ENCODE data around the gene DOK3.

The DOK3 gene

DNA sequence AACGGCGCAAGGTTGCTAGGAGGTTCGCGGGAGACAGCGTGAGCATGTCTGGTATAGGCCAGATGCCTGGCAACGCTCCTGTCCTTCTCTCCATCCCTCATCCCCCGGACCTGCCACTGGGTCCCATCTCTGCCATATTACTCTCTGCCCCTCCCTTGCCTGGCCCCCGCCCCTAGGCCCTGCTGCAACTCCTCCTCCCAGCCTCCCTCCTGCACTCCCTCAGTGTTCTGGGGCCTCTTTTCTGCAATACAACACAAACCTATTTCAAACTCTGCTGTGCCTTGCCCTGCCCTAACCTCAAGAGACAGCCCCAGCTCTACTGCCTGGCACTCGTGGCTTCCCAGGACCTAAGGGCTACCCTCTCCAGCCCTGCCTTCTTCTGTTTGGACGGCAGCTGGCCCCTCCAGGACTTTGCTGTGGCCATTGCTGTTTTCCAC lies 27.2 kb downstream of the DOK3 start:
- no peak for DNase-seq (ENCODE audit: low spot score)

DNA sequence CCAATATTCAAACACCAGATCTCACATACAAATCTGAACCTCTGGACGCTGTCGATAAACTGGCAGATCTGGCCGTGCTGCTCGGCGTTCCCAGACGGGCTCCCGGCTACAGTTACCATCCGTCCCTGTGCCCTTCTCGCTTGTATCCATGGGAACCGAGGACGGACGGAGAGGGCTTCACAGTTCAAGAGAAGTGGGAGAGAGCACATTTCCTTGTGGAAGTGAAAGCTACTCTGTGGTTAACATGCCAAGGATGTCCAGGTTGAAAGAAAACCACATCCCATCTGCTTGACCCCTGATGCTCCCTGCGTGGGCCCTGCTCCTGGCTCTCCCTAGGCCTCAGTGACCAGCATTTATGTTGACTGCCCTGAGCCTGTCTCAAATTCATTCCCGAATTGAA lies 29.9 kb downstream of the DOK3 start:
- DNase-seq (ENCODE audit: low spot score) = no peak

DNA sequence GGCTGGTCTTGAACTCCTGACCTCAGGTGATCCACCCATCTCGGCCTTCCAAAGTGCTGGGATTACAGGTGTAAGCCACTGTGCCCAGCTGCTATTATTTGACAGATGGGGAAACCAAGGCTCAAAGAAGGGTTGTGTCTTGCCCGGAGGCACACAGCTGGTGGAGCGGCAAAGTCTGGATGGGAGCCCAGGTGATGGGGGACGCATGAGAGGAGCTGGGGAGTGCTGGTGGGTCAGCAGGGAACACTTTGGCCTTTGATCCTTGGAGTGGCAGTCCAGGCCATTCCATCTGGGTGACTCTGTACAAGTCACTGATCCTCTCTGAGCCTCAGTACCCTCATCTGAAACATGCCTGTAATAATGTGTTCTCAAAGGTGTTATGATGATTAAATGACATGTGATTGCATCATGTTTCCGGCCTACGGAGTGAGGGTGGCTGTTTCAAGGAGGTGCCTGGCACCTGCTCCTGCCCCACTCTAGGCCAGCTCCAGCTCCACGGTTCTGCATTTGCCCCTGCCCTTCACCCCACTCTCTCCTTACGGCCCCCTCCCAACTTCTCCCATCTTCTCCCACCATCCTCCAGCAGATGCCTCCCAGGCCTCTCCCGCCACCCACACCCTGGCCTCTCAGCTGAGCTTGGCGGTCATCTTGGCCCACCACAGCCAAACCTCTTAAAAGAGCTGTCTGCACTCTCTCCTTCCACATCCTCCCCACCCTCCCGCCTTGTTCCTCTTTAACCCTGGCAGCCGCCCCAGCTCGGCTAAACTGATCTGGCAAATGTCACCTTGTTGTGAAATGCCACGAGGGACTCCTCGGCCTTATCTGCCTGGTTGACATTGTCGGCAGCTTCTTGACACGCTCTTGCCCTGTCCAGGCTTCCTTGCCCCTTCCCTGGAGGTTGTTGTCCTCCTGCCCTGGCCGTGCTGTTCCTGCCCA lies 30.6 kb downstream of the DOK3 start:
- peak; percentile 59 for DNase-seq (ENCODE audit: low spot score)

DNA sequence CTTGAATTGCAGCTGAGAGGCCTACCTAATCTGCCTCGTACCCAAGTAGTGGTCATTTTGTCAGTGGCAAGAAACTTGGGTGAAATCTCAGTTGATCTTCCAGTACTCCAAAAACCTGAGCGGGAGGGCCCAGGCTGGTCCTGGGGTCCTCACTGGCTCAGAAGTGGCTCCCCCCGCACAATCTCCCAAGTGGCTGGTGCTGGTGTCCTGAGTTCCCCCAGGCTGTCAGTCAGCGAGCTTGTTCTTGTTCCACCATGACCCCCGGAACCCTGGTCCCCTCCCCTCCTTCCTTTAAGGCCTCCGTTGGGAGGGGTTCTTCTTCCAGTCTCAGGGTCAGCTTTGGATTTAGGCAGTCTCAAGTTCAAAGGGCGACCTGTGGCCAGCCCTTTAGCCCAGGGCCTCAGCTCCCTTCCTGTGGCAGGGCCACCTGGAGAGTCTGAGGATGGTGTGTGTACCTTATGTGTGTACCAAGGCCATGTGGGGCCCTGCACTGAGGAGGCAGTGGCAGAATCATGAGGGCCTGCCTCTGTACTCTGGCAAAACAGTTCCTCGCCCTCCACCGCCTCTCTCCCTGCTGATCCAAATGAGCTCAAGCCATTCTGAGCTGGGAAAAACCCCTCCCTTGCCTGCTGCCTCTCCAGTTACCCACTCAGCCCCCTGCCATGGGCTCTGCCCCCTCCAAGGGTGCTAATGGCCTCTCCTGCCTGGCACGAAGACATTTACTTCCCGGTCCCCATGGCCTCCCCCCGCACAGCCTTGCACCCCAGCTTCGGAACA lies 31.7 kb downstream of the DOK3 start:
- no peak for DNase-seq (ENCODE audit: low spot score)

DNA sequence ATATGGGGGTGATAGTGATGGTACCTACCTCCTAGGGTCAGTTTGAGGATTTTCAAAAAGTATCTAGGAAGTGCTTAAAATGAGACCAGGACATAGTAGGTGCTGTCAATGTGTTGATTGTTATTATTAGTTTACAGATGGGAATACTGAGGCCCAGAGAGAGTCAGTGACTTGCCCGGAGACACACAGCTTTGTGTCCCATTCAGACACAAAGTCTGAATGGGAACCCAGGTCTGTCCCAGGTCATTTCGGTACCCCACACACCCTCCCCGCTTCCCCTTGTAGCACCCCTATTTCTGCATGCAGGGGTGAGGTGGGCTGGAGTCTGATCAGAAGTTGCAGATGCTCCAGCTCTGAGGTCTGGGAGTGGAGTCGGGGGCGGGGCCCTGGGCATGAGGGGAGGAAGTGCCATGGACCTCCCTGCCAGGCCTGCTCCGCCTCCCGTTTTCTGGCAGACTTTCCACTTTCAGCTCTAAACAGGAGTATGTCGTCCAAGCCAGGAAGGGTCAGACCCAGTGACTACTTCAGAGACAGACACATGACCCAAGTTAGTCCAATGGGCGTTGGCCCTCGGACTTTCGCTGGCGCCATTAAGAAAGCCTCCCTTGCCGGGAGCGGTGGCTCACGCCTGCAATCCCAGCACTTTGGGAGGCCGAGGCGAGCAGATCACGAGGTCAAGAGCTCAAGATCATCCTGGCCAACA lies 32.9 kb downstream of the DOK3 start:
- DNase-seq (ENCODE audit: low spot score) = no peak

DNA sequence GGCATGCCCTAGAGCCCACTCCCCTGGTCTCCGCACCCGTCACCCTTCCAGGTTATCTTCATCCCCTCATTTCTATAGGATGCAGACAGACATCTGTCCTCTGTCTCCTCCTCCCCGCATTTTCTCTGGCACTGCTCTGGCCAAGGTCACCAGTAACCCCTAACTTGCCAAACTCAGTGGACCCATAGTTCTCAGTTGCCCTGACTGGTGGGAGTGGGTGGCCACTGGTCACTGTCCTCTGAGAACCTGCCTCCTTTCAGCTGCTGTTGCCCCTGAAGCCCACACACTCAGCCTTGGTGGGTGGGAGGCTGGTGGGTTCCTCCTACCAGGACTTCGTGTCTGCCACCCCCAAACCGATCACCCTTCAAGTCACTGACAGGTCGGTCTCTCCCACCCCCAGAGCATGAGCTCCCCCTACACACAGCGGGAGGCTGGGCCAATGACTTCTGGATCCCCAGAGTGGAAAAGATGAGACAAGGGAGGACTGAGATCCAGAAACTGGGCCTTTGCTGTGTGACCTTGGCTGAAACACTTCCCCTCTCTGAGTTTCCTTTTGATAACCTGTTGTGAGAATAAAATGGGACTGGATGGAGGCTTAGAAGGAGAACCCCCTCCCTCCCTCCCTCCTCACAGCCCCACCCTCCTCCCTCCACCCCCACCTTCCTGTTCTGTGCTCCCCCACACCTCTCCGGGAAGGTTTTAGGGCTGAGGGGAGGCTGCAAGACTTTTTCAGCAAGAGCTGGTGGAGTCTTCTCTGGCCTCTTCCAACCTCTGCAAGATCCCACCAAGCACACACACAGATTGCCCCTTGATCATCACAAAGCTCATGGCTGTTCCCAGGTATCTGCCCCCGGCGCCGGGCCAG lies 33.8 kb downstream of the DOK3 start:
- DNase-seq (ENCODE audit: low spot score) = no peak

DNA sequence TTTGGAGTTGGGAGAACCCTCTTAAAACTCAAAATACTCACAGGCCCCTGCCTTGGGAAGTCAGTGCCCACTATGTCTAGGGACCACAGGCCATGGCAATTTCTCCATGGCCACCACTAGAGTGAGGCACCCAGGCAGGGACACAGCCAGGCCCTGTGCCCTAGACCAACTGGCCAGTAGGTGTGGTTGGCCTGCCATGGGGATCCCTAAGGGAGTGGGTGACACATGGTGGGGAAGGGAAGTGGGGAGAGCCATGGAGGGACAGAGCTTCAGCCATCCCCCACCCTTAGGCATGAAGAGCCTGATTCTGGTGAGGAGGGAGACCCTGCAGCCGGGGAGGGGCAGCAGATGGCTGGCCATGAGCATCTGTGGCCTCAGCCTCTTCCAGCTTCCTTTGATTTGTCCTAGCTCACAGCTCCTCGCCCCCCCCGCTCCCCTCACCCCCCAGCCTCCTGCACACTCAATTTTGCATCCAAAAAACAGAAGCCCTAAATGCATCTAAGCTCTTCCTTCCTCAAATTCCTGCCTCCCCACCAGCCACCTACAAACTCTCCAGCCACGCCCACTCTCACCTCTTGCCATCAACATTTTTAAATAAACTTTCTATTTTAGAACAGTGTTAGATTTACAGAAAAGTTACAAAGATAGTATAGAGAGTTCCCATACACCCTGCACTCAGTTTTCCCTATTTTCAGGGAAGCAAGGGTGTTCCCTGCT lies 34.6 kb downstream of the DOK3 start:
- no peak for DNase-seq (ENCODE audit: low spot score)

DNA sequence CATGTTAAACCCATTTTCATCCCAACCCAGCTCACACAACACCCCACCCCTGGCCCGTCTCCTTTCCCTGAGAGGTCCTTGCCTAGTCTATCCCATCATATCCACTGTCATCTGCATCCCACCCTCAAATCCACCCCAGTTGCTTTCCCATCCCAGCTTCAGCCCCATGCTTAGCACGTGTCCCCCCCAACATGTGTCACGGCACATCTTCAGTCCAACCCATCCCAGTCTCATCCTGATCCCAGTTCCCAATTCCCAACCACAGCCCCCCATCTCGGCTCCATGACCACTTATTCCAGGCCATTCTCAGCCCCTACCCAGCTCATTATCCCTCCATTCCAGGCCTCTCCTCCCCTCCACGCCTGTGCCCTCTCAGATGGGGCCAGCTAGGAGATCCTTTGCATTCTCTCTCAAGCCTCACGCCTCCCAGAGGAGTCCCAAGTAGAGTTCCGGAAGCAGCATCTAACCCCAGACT lies 35.6 kb downstream of the DOK3 start:
- DNase-seq (ENCODE audit: low spot score) = no peak

DNA sequence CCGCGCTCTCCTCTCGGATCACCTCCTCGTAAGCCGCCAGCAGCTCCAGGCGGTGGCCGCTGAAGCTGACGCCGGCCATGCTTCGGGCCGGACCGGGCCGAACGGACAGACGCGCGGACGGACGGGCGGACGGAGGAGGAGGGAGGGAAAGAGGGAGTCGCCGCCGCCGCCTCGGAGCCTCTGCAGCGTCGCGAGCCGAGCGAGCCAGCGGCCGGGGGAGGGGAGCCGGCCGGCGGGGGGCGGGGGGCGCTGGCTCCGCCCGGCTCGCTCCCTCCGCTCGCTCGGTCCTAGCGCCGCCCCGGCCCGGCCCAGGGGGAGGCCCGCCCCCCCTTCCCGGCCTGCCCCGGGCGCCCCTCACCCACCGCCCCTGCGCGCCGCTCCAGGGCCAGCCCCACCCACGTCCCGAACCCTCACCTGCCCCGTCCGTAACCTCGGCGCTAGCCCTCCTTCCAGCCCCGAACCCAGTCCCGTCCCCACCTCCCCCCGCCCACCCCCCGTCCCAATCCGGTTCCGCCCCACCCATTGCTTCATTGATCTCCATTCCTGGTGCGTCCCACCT lies 36.1 kb downstream of the DOK3 start, which contains the start of gene DBN1:
DBN1 (minus strand) TSS at position 192 of the 559 bp plus-strand sequence; CDS start at position 79, 113 bp downstream.
- no peak for DNase-seq (ENCODE audit: low spot score)

DNA sequence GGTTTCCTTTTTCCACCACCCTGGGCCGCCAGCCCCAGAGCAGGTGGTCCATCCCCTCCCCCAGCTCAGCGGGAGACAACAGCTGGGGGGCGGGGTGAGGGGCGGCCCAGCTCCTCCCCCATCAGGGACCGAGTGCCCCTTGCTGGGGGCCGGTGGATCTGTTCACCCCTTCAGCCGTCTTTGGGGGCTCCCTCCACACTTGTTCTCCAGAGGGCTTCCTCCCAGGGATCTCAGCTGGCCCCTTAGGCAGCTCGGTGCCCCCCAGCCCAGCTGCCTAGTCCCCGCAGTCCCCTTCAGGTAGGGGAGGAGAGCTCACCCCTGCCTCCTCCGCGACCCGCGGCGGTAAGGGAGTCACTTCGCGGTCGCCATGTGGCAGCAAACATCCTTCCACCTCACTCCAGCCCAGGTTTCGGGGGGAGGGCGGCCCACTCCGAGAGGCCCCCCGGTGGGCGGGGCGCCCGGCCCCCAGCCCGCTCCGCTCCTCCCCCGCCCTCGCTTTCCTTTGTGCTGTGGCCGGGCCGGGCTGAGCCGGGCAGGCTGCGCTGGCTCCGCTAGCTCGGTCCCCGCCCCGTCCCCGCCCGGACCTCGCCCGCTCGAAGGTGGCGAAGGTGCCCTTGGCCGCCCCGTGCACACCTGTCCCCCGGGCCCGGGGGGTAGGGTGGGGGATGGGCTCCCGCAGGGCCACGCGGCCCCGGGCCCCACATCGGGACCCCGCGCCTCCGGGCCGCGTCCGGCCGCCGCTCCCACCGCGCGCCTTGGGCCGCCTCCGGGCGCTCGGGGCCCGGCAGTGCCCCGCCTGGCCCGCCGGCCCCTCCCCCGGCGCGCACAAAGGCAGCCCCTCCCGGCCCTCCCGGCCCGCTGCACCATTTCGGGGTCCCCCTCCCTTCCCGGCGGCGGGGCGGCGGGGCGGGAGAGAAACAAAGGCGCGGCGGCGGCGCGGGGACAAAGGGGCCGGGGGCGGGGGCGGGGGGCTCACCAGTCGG lies 36.9 kb downstream of the DOK3 start:
- no peak for DNase-seq (ENCODE audit: low spot score)

DNA sequence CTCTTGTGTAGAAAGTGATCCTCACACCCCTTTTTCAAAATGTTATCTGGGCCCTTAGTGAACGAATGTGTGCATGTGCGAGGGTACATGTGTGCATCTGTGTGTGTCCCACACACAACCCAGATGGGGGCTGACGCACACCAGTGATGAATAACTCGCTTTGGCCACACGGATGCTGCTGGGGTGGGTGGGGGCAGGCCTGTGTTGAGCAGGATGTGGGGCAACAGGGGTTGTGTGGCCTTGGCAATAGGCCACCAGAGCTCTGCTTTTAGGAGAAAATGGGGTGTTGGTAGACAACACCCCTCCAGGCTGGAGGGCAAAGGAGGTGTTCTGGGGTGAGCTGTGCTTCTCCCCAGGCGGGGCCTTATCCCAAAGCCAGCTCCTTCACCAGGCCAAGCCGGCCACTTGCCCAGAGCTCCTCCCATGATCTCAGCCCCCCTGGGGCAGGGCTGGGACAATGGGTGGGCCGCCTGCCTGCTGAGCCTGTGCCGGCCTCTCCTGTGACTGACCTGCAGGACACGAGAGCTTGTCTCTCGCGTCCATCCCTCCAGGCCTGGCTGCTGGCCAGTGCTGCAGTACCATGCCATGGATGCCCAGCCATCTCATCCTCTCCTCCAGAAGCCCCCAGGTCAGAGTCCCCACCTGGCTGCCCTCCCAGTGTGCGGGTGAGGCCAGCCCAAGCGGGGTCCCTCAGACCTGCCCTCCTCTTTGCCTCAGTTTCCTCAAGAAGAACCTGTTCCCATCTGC lies 37.8 kb downstream of the DOK3 start:
- no peak for DNase-seq (ENCODE audit: low spot score)

DNA sequence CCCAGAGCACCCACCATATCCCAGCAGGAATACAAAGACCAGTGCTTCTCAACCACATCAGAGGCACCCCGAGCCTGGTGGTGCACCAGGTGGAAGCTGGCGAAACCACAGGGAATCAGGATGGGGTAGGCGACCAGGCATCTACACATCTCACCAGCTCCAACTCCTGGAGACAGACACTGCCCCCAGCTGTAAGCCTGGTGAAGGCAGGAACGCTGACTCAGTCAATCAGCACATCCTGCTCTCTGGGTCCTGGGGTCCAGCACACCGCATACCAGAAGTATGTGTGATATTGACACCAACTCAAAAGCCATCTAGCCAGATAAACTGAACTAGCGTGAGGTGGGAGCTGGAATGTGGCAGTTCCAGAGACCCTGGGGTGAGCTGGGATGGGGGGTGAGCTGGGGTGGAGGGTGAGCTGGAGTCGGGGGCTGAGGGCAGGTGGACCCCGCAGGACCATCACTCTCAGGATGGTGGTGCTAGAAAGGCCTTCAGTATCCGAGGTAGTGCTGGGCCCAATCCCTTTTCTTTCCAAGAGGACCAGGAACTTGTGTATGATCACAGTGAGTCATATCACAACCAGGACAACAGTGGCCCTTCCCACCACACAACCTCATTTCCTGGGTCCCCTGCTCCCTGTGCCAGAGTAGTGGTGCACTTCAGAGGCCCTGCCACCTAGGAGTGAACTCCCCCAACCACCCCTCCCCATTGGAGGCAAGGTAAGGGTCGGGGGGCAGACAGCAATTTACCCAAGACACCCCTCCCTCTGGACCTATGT lies 38.7 kb downstream of the DOK3 start:
- DNase-seq (ENCODE audit: low spot score) = no peak

DNA sequence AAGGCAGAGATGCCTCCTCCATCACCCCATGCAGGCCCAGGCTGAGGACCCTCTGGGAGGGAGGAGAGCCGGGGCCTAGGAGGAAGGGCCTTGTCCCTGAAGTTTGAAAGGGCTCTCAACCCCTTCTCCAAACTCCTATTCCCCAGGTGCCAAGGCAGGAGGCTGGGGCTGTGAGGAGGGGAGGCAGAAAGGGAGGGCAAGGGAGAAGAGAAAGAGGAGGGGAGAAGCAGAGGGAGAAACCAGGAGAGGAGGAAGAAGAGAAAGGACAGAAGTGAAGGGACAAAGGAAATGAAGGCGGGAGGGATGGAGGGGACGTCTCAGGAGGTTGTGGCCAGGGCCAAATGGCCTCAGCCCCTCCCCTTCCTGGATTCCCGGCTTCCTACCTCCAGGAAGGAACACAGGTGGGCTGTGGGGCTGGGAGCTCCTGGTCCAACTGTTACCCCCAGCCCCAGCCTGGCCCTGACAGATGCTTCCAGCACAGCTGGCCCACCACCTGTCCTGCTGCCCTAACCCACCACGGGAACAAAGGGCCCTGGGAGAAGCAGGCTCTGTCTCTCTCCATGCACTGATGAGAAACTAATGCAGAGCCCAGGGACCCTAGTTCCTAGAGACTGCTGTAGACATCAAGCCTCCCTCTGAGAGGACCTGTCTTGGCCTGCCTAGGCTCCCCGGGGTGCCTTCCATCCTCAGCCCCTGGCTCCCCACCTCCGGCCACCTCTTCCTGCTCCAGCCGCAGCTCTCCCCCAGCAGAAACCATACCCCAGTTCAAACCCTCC lies 39.7 kb downstream of the DOK3 start:
- DNase-seq (ENCODE audit: low spot score) = no peak

DNA sequence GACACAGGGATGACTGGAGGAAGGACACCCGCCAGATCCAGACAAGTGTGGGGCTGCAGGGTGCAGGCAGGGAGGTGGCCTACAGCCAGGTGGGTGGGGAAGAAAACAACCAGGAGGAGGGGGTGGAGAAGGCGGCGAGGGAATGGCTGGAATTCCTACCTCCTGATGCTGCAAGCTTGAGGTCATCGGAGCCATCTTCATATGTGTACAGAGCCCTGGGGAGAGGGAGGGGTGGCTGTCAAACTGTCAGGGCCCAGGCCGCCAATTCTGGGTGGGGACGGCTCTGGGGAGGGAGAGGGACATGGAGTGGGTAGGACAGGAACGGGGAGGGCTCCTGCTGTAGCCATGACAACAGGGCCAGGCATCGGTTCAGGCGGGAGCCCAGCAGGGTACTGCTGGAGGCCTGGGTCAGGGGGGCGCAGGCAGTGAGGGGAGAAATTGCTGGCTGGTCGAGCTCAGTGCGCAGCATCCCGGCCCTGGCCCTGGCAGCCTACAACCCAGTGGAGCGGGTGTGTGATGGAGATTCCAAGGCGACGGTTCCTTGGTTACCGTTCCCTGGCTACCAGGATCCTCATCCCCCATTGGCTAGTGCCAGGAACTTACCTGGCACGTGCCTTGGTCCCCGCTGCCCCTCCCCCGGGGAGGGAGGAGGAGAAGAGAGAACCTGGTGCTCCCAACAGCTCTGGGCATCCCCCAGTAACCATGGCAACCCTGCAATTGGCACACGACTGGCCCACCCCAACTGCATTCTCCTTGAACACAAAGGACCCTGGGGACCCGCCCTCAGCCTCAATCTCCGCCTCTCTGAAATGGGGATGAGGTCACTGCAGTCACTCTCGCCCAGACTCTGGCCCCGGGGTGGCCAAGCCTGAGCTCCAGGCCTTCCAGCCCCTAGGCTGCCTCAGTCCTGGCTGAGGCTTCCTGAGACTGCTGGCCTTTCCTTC lies 40.7 kb downstream of the DOK3 start:
- DNase-seq (ENCODE audit: low spot score) = peak; percentile 78

DNA sequence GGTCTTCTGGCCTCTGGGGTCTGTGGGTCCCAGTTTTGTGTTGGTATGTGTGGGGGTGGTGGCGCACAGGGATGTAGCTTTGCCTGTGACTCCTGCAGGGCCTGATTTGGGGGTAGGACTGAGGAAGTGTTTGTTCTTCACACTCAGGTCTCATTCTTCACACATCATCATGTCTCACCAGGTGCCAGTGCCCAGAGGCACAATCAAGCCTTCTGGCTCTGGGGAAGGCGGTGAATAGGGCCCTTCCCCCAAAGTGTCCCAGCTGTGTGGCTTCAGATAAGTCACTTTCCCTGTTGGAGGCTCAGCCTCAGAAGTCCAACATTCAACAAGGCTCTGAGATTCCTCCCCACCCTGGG lies 41.3 kb downstream of the DOK3 start:
- no peak for DNase-seq (ENCODE audit: low spot score)

DNA sequence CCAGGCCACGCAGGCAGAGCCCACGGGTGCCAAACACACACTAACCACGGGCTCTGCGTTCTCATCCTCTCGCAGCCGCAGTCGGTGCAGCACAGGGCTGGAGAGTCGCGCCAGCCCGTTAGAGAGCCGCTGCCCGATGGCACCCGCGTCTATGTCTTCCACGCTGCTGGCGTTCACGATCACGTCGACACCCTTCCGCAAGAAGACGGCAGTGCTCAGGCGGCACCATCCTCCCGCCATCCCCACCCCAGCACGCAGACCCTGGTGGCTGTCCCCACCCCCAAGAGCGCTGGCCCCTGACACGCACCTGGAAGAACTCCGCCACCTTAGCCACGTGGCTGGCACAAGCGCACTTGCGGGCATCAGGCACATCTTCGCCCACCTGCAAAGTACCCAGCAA lies 42.2 kb downstream of the DOK3 start:
- no peak for DNase-seq (ENCODE audit: low spot score)

Data from Ammon's horn (tissue), 1 donor.